HG03064 (cell line): ENCODE results near the gene BYSL.

Experiments used
- ATAC-seq: cut with Tn5 transposase; IDR thresholded peaks from one replicate; pipeline ENCODE4 v1.9.1; 2021; ENCODE audit warnings: low read depth; ENCODE audit not compliant: unreplicated experiment

Gene BYSL

DNA sequence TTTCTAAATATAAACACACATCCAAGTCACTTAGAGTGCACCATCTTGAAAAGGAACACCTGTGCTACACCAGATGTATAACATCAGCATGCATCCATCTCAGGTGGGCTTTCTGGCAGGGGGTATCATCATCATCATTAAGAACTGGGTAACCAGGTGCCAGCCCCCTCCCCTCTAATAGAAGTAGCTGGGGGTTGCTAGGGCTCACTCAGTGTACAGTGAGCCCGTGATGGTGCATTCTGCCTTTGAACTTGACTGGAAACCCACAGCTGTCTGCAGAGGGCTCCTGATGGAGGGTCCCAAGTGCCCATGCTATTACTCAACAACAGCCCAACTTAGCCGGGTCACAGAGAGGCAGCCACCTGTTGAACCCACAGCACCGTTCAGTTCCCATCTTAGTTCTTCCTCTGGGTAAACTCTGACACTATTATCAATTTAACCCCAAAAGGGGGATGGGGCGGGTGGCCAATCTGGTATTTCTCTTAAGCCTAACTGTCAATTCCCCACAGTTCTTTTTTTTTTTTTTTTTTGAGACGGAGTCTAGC, 53.1 kb downstream of the BYSL start:
- ATAC-seq = no peak

DNA sequence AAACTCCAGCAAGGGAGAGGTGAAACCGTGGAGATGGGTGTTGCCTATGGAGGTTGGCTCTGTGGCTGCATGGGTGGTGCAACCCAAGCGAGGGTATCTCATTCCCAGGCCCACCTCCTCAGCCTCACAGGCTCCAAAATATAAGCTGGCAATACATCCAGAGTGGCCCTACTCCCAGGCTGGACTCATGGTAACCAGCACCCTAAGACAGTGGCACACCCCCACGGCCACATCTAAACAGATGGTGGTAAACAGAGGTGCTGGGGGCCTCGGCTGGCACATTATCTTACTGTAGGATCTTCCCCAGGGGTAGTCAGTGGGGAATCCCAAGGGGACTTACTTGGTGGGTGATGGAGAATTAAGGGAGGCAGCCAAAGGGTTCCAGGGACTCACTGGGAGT, 54.0 kb downstream of the BYSL start:
- no peak for ATAC-seq

DNA sequence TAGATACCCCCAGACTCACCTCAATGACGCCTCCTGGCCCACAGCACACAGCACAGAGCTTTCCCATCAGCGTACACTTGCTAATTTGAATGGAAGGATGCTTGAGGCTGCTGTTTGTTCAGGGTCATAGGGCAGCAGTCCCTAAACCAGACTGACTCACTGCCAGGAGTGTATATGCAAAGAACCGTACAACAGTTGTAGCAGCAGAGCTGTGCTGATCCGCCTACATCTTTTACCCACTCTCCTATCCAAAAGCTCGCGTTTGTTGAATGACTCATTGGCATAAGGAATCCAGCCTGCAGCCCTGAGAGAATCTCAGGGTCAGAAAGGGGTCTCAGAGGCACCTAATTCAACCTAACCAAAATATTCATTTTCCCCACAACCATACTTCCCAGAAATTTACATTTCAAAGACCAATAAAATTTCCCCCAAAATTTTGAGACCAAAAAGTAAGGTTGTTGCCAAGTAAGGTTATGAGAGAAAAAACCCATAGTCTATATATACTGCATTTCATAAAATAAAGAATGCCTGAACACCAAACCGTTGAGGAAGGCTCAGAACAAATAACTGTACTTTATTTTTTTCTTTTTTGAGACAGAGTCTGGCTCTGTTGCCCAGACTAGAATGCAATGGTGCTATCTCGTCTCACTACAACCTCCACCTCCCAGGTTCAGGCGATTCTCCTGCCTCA, 55.6 kb downstream of the BYSL start:
- ATAC-seq = no peak
